SK-N-SH (cell line): ENCODE measurements around the gene LRRC1. TPM values are rescaled to one million over a fixed set of nuclear protein-coding genes. Genes with fewer than 3 reads are reported as not detected.

Experiments used
- CTCF ChIA-PET: fragments of 300-600, 350-600 bp; formaldehyde crosslinking; extraction: SDS; loops from one replicate; lab custom pipeline; 2021; lab: Yijun Ruan, JAX
- POLR2A ChIA-PET: fragments of 350-600 bp; sonication (Branson Sonifier 250); formaldehyde crosslinking; extraction: SDS; loops from one replicate; lab custom pipeline; 2020; ENCODE audit warnings: antibody characterized with exemption, inconsistent platforms; lab: Yijun Ruan, JAX
- DNase-seq: peaks from one replicate; pipeline ENCODE4 v3.0.0; 2012
- H2AFZ ChIP-seq: fragments of 200-600 bp; sonication (generic); 2 replicates; pipeline ENCODE4 v1.8.1; 2016; ENCODE audit warnings: antibody characterized with exemption, mild to moderate bottlenecking, low read depth
- H3F3A ChIP-seq: fragments of 200-600 bp; sonication (generic); replicated peaks from 2 replicates; pipeline ENCODE3; 2016; ENCODE audit warnings: antibody characterized with exemption, mild to moderate bottlenecking; ENCODE audit not compliant: insufficient read depth
- H3K27ac ChIP-seq, 2 experiments: fragments of 200-500 bp in 1 of 2; fragments of 200-600 bp in 1 of 2; sonication (Bioruptor generic) in 1 of 2; sonication (generic), shearing (Covaris generic) in 1 of 2; 2 replicates each; pipeline versions ENCODE4 v1.5.1 to v1.6.1; 2014 to 2016; ENCODE audit warnings: low read depth in 2 of 2, inconsistent platforms in 1 of 2, low read length in 1 of 2, mild to moderate bottlenecking in 1 of 2, mixed read lengths in 1 of 2
- H3K27me3 ChIP-seq: fragments of 200-600 bp; sonication (generic), shearing (Covaris generic); 2 replicates; pipeline ENCODE4 v1.6.1; 2016; ENCODE audit warnings: mixed run types; ENCODE audit not compliant: insufficient read depth
- H3K36me3 ChIP-seq, 2 experiments: fragments of 200-500 bp in 1 of 2; fragments of 200-600 bp in 1 of 2; sonication (Bioruptor generic) in 1 of 2; sonication (generic) in 1 of 2; replicated peaks in 1 of 2; 2 replicates each; pipeline versions ENCODE3 to v1.5.1; 2014 to 2016; ENCODE audit warnings: low read length in 1 of 2, mild to moderate bottlenecking in 1 of 2; ENCODE audit not compliant: insufficient read depth in 2 of 2, control insufficient read depth in 1 of 2
- H3K4me1 ChIP-seq, 2 experiments: fragments of 200-500 bp in 1 of 2; fragments of 200-600 bp in 1 of 2; sonication (Bioruptor generic) in 1 of 2; sonication (generic), shearing (Covaris generic) in 1 of 2; 2 replicates each; pipeline versions ENCODE4 v1.5.1 to v1.6.1; 2014 to 2016; ENCODE audit warnings: low read depth in 1 of 2, low read length in 1 of 2, mixed run types in 1 of 2; ENCODE audit not compliant: insufficient read depth in 2 of 2, control insufficient read depth in 1 of 2
- H3K4me2 ChIP-seq: fragments of 200-600 bp; sonication (generic), shearing (Covaris generic); 2 replicates; pipeline ENCODE4 v1.6.1; 2017; ENCODE audit warnings: mixed run types
- H3K4me3 ChIP-seq, 2 experiments: fragments of 200-500 bp in 1 of 2; fragments of 200-600 bp in 1 of 2; sonication (Bioruptor generic) in 1 of 2; sonication (generic), shearing (Covaris generic) in 1 of 2; 2 replicates each; pipeline versions ENCODE4 v1.5.1 to v1.8.1; 2014 to 2016; ENCODE audit warnings: low read depth in 2 of 2, inconsistent platforms in 1 of 2, low read length in 1 of 2, mild to moderate bottlenecking in 1 of 2, mixed read lengths in 1 of 2, moderate library complexity in 1 of 2
- H3K79me2 ChIP-seq: fragments of 200-600 bp; sonication (generic); 2 replicates; pipeline ENCODE4 v1.8.1; 2017; ENCODE audit warnings: mild to moderate bottlenecking; ENCODE audit not compliant: insufficient read depth
- H3K9ac ChIP-seq: fragments of 200-600 bp; sonication (generic); 2 replicates; pipeline ENCODE4 v1.6.1; 2017; ENCODE audit warnings: mixed run types
- H3K9me2 ChIP-seq: fragments of 200-600 bp; sonication (generic); 2 replicates; pipeline ENCODE4 v1.6.1; 2017; ENCODE audit warnings: mixed run types
- H3K9me3 ChIP-seq: fragments of 200-600 bp; sonication (generic); 2 replicates; pipeline ENCODE4 v1.6.1; 2017; ENCODE audit warnings: mixed run types, mild to moderate bottlenecking, moderate library complexity
- H4K20me1 ChIP-seq: fragments of 200-600 bp; sonication (generic); 2 replicates; pipeline ENCODE4 v1.6.1; 2017; ENCODE audit warnings: mild to moderate bottlenecking, mixed run types; ENCODE audit not compliant: insufficient read depth
- EP300 ChIP-seq, 2 experiments: IDR thresholded peaks; 2 replicates each; pipeline versions ENCODE4 v1.4.0 to v1.6.1; 2012; ENCODE audit warnings: borderline replicate concordance in 1 of 2, low read depth in 1 of 2, low read length in 1 of 2
- EZH2phosphoT487 ChIP-seq: fragments of 200-600 bp; sonication (generic); IDR thresholded peaks from 2 replicates; pipeline ENCODE4 v1.6.1; 2017; ENCODE audit warnings: low read depth, mixed run types, mild to moderate bottlenecking, antibody characterized with exemption, moderate library complexity, borderline replicate concordance
- FOSL2 ChIP-seq: IDR thresholded peaks from 2 replicates; pipeline ENCODE4 v1.4.0; 2012; ENCODE audit warnings: low read depth, mild to moderate bottlenecking, moderate library complexity, borderline replicate concordance
- GABPA ChIP-seq: IDR thresholded peaks from 2 replicates; pipeline ENCODE4 v1.4.0; 2012; ENCODE audit warnings: low read depth, mild to moderate bottlenecking
- NFIC ChIP-seq: IDR thresholded peaks from 2 replicates; pipeline ENCODE4 v1.4.0; 2012; ENCODE audit warnings: borderline replicate concordance
- NRF1 ChIP-seq: IDR thresholded peaks from 2 replicates; pipeline ENCODE4 v1.6.1; 2012; ENCODE audit warnings: low read depth, mild to moderate bottlenecking, low read length
- RAD21 ChIP-seq: IDR thresholded peaks from 2 replicates; pipeline ENCODE4 v1.6.1; 2012; ENCODE audit warnings: mild to moderate bottlenecking, low read length
- REST ChIP-seq: IDR thresholded peaks from 2 replicates; pipeline ENCODE4 v1.6.1; 2012; ENCODE audit warnings: mild to moderate bottlenecking, low read depth, low read length, moderate library complexity
- RXRA ChIP-seq: IDR thresholded peaks from 2 replicates; pipeline ENCODE4 v1.4.0; 2012; ENCODE audit warnings: low read depth, mild to moderate bottlenecking, borderline replicate concordance
- SIN3A ChIP-seq: IDR thresholded peaks from 2 replicates; pipeline ENCODE4 v1.6.1; 2012; ENCODE audit warnings: low read depth, mild to moderate bottlenecking, low read length, moderate library complexity, borderline replicate concordance
- TAF1 ChIP-seq: IDR thresholded peaks from 2 replicates; pipeline ENCODE4 v1.6.1; 2012; ENCODE audit warnings: low read depth, mild to moderate bottlenecking, low read length, moderate library complexity, borderline replicate concordance
- USF1 ChIP-seq: IDR thresholded peaks from 2 replicates; pipeline ENCODE4 v1.4.0; 2012; ENCODE audit warnings: low read depth, borderline replicate concordance
- YY1 ChIP-seq: IDR thresholded peaks from 2 replicates; pipeline ENCODE4 v1.4.0; 2012; ENCODE audit warnings: low read depth, mild to moderate bottlenecking
- WGBS: methylation state at CpG from one replicate; pipeline ENCODE4 v1.1.6; 2017; ENCODE audit warnings: low lambda C conversion rate; 5-methylcytosine and 5-hydroxymethylcytosine counted together
- polyA plus RNA-seq, 3 experiments: library from polyadenylated mRNA; depleted of rRNA; stranded (reverse); fragments of >200 nt; gene quantifications; 2 replicates each; pipeline ENCODE4 v1.2.3, GENCODE V29; 2012
- TF ChIP-seq, protein P1 (sequence below): fragments of 150-350 bp; IDR thresholded peaks from 2 replicates; pipeline ENCODE4 v1.6.1; 2017; ENCODE audit warnings: antibody characterized with exemption, low read length, low read depth, borderline replicate concordance
- TF ChIP-seq, protein P2 (sequence below): IDR thresholded peaks from 2 replicates; pipeline ENCODE4 v1.4.0; 2012; ENCODE audit warnings: low read depth, borderline replicate concordance

LRRC1 gene
- polyA plus RNA-seq, 1 of the 3 experiments (the other 2 are of a cell fraction) = 0.84 TPM

GRCh38 chr6:53959717-53960116, 164.9 kb downstream of the LRRC1 start:
- 7% methylated on average over 2 of the region's 2 CpGs for WGBS
- no peaks in the 10 kb centered on the region for H3K36me3 ChIP-seq
- no peaks in the 10 kb centered on the region for H3F3A ChIP-seq
- ChIA-PET POLR2A (no interaction called here), CTCF (interaction anchor here (1.1 kb wide), 1 partner anchor 14 kb away, joined by 3 read pairs; no protein-coding TSS in a partner anchor)
- H3K27ac ChIP-seq = no peak overlapping the region; a peak in 1 of 4 replicates
- DNase-seq = no peak
- no peak overlapping the region for H3K4me2 ChIP-seq
- H3K79me2 ChIP-seq = no peaks in the 10 kb centered on the region
- H3K27me3 ChIP-seq = peaks cover 5% of the 10 kb centered on the region; the same call in 1 of the 2 replicates
- H2AFZ ChIP-seq = no peak overlapping the region
- no peak overlapping the region for H3K9ac ChIP-seq
- no peak overlapping the region for H3K4me3 ChIP-seq
- H3K9me3 ChIP-seq = no peaks in the 10 kb centered on the region
- TF ChIP-seq EP300 (IDR thresholded peaks at IDR 0.05; ENCODE audit: borderline replicate concordance in 1 of 2, low read depth in 1 of 2, low read length in 1 of 2) = no peak
- TF ChIP-seq, protein P1, sequence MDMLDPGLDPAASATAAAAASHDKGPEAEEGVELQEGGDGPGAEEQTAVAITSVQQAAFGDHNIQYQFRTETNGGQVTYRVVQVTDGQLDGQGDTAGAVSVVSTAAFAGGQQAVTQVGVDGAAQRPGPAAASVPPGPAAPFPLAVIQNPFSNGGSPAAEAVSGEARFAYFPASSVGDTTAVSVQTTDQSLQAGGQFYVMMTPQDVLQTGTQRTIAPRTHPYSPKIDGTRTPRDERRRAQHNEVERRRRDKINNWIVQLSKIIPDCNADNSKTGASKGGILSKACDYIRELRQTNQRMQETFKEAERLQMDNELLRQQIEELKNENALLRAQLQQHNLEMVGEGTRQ = no peak
- TF ChIP-seq EZH2phosphoT487 = no peak
- no peak for TF ChIP-seq SIN3A
- TF ChIP-seq GABPA = no peak
- TF ChIP-seq RXRA = no peak
- no peak for TF ChIP-seq RAD21
- TF ChIP-seq, protein P2, sequence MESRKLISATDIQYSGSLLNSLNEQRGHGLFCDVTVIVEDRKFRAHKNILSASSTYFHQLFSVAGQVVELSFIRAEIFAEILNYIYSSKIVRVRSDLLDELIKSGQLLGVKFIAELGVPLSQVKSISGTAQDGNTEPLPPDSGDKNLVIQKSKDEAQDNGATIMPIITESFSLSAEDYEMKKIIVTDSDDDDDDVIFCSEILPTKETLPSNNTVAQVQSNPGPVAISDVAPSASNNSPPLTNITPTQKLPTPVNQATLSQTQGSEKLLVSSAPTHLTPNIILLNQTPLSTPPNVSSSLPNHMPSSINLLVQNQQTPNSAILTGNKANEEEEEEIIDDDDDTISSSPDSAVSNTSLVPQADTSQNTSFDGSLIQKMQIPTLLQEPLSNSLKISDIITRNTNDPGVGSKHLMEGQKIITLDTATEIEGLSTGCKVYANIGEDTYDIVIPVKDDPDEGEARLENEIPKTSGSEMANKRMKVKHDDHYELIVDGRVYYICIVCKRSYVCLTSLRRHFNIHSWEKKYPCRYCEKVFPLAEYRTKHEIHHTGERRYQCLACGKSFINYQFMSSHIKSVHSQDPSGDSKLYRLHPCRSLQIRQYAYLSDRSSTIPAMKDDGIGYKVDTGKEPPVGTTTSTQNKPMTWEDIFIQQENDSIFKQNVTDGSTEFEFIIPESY = no peak
- TF ChIP-seq TAF1 = no peak
- no peak for TF ChIP-seq NFIC
- no peak for TF ChIP-seq FOSL2
- no peak for TF ChIP-seq USF1
- TF ChIP-seq YY1 = no peak
- TF ChIP-seq NRF1 = no peak
- no peak for TF ChIP-seq REST
- no peaks in the 10 kb centered on the region; a peak in 1 of 4 replicates for H3K4me1 ChIP-seq
- H3K9me2 ChIP-seq = no peaks in the 10 kb centered on the region
- no peaks in the 10 kb centered on the region for H4K20me1 ChIP-seq
